Measurements from ENCODE around the gene METTL4.

- TF ChIP-seq EP300 (IDR thresholded peaks at IDR 0.05) (no peak), CTCF (IDR thresholded peaks at IDR 0.05) (no peak)
Measured at GRCh38 chr18:2502394-2502793, 68.9 kb downstream of the METTL4 start.
